HG03196 (cell line): ENCODE measurements around the gene LRRC9.
"Not testable (repeated sequence)": the region's sequence is repeated elsewhere in the genome, so short reads cannot be mapped to it uniquely, and the experiment has no call there.

ENCODE experiments used
- ATAC-seq: cut with Tn5 transposase; IDR thresholded peaks from one replicate; pipeline ENCODE4 v1.9.1; 2021; ENCODE audit not compliant: unreplicated experiment

LRRC9 gene

DNA sequence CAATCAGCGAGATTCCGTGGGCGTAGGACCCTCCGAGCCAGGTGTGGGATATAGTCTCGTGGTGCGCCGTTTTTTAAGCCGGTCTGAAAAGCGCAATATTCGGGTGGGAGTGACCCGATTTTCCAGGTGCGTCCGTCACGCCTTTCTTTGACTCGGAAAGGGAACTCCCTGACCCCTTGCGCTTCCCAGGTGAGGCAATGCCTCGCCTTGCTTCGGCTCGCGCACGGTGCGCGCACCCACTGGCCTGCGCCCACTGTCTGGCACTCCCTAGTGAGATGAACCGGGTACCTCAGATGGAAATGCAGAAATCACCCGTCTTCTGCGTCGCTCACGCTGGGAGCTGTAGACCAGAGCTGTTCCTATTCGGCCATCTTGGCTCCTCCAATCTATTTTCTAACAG is 32.2 kb downstream of the LRRC9 start:
- not testable (repeated sequence) for ATAC-seq

DNA sequence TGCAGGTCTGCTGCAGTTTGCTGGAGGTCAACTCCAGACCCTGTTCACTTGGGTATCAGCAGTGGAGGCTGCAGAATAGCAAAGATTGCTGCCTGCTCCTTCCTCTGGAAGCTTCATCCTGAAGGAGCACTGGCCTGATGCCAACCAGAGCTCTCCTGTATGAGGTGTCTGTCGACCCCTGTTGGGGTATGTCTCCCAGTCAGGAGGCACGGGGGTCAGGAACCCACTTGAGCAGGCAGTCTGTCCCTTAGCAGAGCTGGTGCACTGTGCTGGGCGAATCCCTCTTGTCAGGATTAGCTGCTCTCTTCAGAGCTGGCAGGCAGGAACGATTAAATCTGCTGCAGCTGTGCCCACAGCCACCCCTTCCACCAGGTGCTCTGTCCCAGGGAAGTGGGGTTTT is 37.9 kb downstream of the LRRC9 start:
- not testable (repeated sequence) for ATAC-seq

DNA sequence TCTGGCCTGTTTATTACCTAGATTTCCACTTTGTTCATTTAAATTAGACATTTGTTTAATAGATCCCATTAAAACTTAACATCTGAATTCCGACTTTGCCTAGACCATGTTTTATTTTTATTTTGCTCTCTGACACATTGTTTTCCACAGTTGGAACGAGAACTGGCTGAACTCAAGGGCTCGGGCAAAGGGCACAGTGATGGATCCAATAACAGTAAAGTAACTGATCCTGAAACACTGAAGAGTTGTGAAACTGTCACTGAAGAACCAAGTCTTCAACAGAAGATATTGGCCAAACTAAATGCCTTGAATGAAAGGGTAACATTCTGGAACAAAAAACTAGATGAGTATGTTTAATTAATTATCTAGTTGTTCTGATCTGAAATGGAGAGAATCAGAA is 39.7 kb downstream of the LRRC9 start:
- ATAC-seq = no peak

DNA sequence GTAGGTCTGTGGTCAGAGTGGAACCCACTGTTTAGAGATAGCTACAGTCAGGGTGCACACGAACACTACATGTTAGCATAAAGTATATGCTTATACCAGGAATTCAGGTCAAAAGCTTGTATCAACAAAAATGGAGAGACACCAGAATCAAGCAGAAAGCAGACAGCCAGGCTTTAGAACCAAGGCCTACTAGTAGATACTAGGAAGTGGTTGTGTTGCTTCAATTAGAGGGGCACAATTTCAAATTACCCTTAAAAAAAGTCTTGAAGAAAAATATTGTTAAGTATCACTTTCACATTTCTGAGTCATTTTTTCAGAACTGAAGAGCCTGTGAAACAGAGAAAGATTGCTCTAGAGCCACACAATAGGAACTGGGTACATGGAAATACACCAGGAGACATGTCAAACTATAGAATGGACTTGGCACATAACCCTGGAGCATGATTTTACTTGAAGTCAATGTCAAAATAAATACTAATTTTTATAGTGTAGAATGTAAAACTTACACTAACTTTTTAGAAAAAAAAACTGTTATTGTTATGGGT is 41.6 kb downstream of the LRRC9 start:
- ATAC-seq = peak; percentile 54

DNA sequence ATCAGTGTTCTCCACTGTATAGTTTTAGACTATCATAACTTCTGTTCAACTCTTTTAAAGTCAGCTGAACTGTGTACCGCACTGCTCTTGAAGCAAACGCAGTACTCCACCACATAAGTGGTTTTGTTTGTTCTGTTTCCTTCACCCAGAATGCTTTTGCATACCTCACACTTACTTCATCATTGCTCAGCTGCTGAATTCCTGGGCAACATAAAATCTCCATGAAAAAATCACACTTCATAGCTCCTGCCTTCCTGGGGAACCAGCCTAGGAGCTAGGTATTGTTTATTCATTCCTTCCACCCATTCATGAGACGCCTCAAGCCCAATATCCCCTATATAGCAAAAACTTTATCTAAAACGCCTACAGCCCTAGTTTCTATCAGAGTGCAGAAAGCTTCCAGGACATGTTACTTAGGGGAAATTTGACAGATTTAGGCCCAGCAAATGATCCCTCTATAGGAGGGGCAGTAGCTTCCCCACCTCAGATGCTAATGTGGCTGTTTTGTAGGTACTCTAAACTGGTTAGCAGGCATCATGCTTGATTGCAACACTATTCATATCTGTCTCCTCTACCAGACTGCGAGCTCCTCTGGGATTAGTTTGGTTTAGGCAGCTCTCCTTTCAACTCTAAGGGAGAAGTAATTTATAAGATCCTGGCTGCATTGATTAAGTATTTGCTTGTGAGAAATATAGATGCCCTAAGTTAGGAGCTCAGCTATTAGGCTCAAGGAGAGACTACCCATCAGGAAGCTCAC is 44.5 kb downstream of the LRRC9 start:
- ATAC-seq = peak; percentile 17

DNA sequence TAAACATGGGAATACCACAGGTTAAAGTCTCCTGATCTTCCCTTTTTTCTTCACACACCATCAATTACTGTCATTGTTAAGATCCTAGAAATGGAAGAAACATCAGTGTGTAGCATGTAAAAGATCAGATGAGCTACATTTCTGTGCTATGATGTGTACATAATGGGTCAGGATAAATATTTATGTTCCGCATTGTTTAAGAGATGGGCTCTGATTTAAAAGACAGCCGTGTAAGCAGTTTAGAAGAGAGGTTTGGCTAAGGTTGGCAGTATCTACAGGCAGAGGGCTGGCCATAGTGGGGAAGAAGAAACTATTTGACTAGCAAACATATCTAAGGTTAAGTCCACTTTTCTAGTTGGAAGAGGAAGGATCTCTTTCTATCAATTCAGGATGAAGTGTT is 49.4 kb downstream of the LRRC9 start:
- no peak for ATAC-seq

DNA sequence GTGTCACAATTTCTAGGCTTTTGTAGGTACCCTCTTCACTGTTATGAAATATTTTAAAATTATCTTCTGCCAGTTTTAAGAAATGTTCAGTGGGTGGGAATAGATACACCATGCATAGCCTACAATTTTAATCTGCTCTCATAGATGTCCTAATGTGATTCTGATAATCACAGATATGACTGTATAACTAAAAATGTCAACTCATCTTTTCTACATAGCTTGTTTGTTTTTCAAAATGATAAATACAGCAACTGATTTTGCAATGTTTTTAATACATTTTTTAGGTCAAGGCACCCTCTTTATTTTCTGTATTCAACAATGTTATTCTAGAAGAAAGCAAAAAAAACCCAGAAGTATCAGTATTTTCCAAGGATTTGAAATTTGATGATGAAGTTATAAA is 61.6 kb downstream of the LRRC9 start:
- ATAC-seq = no peak

DNA sequence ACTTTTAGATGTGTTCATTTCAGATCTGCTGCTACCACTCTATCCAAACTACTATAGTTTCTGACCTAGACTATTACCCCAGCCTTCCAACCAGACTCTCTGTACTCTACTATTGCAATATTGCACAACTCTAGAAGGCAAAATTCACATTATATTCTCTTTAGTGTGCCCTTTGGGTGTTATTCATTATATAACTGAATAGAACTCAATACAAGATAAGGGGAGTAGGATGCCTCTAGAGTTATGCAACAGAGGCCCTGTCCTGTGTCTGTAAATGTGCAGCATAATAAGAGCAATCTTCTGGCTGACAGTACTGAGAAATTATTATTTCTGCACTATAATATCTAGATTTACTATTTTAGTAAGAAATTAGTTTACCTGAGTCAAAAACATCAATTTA is 63.1 kb downstream of the LRRC9 start:
- no peak for ATAC-seq

DNA sequence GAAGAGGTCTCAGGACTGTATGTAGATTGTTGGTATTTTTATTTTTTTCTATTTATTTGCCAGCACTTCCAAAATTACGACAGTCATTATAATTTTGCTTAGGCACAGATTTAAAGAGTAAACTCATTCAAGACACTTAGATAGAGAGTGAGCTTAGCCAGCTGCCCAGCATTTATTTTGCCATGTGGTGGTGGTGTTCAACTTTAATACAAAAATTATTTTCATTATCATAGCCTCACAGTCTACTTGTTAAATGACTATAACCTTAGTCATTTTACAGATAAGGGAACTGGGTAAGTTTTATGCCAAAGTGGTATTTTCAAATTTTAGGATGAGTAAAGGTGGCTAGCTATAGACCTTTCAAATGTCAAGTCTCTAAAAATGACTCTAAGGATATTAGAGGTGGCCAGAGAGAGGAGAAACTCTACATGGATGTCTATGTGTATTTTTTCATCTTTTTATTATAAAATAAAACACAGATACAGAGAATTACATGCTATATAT is 66.7 kb downstream of the LRRC9 start:
- no peak for ATAC-seq

DNA sequence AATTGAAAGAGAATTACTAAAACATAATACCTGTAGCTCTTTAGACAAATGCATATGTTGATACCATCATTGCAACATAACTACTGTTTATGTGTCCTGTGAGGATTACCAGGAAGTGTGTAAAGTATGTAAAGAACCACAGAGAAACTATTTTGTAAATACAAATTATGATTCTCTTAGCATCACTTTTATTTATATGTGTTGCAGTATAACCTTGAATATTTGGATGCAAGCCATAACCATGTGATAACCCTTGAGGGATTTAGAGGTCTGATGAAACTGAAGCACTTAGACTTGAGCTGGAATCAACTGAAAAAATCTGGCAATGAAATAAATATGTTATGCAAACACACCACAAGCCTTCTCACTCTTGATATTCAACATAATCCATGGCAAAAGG is 77.5 kb downstream of the LRRC9 start:
- ATAC-seq = no peak

DNA sequence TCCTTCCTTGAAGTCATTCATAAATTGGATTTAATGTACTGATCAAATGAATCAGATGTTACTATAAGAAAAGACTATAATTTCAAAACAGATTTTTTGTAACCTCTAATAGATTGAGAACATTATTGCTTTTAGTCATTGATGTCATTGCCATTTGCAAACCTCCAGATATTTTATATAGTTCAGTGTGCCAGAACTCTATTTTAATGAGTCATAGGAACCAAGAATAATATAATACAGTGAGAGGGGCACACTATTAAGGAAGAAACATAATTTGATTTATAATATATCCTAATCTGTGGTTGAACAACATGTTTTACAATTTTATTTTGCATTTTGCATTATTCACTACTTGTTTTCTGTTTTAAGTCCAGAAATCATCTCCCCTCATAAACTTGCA is 78.0 kb downstream of the LRRC9 start:
- ATAC-seq = no peak

DNA sequence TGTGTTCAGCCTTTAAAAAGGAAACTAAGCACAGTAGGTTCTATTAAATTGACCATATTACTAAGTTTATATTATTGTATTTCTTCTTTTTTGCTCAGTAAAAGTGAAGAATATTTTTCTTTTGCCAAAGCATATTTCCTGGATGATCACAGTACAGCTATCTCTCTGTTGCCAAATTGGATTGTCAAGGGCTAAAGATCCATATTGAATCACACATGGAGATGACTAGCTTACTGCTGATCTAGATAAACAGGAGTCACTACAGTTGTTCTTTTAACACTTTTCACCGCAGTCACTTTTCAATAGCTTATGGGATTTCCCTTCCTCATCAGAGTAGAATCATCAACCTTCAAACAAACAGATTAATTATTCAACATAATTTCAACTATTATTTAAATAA is 78.6 kb downstream of the LRRC9 start:
- no peak for ATAC-seq

DNA sequence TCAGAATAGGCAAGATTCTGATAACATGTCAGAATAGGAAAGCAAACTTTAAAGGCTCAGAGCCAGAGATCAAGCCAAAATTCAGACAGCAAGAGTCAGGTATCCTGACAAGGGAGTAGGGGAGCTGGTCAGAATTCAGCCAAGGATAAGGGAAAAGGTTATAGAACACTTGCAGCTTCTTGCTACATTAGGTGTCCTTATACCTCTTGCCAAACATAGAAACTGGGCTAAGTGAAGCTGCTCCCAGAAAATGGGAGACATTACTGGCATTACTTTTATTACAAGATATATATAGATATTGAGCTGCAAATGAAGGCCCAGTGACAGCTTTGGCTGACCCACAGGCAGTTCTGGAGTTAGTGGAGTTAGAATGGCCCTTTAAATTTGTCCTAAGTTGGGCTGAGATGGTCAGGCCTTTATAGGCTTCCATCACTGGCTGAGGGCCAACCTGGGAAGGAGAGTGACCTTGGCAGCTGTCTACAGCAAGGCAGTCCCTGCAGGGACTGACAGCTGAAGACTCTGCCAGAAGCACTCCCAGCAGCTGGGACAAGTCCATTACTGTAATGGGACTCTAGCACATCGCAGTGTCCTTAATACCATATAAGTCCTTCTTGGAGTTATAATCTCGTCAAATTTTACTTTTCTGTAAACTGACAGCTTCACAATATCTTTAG is 83.0 kb downstream of the LRRC9 start:
- no peak for ATAC-seq

DNA sequence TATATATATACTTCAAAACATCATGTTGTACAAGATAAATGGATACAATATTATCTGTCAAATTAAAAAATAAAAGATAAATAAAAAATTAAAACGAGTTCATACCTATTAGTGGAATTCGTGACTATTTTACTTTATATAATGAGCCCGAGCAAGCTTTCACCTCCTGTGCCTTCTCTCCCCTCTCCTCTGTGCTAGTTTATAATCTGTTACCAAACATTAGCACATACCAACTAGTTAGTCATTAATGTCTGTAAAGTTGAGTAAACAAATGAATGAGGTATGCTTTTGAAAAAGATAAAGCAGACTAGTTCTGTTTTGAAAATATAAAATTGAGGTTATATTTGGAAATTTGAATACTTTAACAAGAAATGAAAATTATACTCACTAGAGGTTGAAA is 84.0 kb downstream of the LRRC9 start:
- ATAC-seq = no peak

DNA sequence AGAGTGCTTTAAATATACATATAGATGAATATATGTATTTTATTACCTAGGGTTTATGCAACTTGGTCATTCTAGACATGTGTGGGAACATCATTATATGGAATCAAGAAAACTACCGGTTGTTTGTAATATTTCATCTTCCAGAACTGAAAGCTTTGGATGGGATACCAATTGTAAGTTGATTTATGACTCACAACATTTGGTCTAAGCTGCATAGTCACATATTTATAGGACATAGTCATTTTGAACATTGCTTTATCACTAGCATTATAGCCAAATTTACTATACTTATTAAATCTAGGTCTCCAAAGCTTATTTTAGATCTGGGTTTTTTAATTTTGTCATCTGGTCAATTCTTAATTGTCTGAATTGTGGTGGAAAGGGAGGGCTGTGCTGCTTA is 88.1 kb downstream of the LRRC9 start:
- no peak for ATAC-seq

DNA sequence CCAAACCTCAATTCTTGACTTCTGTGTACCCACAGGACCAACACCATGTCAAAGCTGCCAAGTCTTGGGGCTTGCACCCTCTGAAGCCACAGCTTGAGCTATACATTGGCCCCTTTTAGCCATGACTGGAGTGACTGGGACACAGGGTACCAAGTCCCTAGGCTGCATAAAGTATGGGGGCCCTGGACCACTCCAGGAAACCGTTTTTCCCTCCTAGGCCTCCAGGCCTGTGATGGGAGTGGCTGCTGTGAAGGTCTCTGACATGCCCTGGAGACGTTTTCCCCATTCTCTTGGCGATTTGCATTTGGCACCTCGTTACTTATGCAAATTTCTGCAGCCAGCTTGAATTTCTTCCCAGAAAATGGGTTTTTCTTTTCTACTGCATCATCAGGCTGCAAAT is 90.3 kb downstream of the LRRC9 start:
- ATAC-seq = not testable (repeated sequence)

DNA sequence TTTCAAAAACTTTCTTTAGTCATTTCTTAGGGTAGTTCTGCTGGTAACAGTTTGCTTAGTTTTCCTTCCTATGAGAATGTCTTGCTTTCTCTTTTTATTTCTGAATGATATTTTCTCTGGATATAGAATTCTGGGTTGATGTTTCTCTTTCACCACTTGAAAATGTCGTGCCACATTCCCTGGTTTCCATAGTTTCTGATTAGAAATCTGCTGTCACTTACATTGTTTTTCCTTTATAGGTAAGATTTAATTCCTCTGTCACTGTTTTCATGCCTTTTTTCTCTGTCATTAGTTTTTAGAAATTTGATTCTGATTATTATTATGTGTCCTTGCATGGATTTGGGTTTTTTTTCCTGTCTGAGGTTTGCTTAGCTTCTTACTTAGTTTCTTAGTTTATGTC is 94.5 kb downstream of the LRRC9 start:
- ATAC-seq = no peak

DNA sequence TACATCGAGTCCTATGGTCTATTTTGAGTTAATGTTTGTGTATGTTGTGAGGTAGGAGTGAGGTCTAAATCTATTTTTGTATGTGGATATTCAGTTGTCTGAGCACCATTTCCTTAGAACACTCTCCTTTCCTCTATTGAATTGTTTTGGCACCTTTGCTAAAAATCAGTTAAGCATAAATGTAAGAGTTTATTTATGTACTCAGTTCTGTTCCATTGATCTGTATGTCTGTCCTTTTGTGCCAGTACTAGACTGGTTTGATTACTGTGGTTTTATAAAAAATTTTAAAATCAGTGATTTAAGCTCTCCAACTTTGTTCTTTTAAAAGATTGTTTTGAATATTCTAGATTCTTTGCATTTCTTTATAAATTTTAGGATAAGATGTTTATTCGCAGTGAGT is 101.7 kb downstream of the LRRC9 start:
- no peak for ATAC-seq

DNA sequence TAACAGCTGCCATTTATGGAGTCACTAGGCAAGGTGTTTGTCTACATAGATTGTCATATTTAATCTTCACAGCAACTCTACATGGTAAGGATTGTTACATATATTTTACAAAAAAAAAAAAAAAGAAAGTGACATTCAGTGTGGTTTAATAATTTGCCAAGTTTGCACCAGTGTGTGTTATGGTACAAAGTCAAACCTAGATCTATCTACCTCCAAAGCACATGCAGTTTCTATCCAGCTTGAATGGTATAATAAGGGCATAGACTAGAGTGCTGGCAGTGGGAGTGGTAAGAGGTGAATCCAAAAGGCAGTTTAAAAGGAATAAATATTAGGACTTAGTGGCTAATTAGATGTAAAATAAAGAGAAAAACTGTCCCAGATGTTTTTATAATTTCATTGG is 105.6 kb downstream of the LRRC9 start:
- no peak for ATAC-seq

DNA sequence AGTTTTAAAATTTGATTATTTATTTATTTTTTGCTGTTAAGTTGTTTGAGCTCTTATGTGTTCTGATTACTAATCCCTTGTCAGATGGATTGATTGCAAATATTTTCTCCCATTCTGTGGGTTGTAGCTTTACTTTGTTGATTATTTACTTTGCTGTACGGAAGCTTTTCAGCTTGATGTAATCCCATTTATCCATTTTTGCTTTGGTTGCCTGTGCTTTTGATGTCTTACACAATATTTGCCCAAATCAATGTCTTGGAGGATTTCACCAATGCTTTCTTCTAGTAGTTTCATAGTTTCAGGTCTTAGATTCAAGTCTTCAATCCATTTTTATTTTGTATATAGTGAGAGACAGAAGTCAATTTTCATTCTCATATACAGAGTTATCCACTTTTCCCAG is 115.2 kb downstream of the LRRC9 start:
- no peak for ATAC-seq

DNA sequence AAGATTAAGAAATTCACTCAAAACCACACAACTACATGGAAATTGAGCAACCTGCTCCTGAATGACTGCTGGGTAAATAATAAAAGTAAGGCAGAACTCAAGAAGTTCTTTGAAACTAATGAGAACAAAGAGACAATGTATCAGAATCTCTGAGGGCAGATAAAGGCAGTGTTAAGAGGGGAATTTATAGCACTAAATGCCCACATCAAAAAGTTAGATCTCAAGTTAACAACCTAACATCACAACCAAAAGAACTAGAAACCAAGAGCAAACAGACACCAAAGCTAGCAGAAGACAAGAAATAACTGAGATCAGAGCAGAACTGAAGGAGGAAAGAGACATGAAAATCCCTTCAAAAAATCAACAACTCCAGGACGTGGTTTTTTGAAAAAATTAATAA is 128.0 kb downstream of the LRRC9 start:
- not testable (repeated sequence) for ATAC-seq

DNA sequence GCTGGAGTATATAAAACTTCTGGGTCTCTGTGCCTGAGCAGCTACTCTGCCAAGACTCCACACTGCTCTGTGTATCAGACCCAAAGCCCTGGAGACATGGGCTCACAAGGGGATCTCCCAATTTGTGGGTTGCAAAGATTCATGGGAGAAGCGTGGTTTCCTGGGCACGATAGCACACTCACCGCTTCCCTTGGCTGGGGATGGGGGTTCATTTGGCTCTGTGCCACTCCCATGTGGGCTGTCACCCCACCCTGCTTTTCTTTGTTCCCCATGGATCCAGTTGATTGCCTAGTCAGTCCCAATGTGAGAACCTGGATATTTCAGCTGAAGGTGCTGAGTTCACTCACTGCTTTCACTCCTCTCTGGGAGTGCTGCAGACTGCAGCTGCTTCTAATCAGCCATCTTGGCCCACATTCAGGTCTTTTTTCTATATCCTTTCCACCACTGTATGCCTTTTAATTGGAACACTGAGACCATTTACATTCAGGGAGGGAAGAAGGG is 131.8 kb downstream of the LRRC9 start:
- ATAC-seq = no peak
